Kidney (tissue), 14 donors: ENCODE results near the gene RGS14. TPM values are rescaled to one million over a fixed set of nuclear protein-coding genes. Genes with fewer than 3 reads are reported as not detected.
A peak's percentile ranks its signal among the peaks of the same experiment; 100 is the strongest.

Source experiments
- DNase-seq, 5 donors: peaks; one replicate each; pipeline ENCODE4 v3.0.0-alpha.2; 2013 to 2020
- FAIRE-seq: peaks from 2 replicates; lab custom pipeline; 2012; peaks lifted over from hg19 to GRCh38; lab: Jason Lieb, UNC
- H3K27ac ChIP-seq, 2 donors: one replicate each; pipeline ENCODE4 v1.7.0; 2013; ENCODE audit warnings: low read depth in 2 of 2, low read length in 2 of 2, inconsistent platforms in 1 of 2
- H3K27me3 ChIP-seq: one replicate; pipeline ENCODE4 v1.7.1; 2013; ENCODE audit warnings: low read length, inconsistent platforms; ENCODE audit not compliant: control insufficient read depth, insufficient read depth
- H3K36me3 ChIP-seq, 3 donors: one replicate each; pipeline versions ENCODE4 v1.7.0 to v1.7.1; 2013; ENCODE audit warnings: low read length in 3 of 3, control low read depth in 1 of 3, inconsistent platforms in 1 of 3; ENCODE audit not compliant: insufficient read depth in 3 of 3, control insufficient read depth in 2 of 3
- H3K4me1 ChIP-seq, 3 donors: one replicate each; pipeline versions ENCODE4 v1.7.0 to v1.7.1; 2013; ENCODE audit warnings: low read length in 3 of 3, inconsistent platforms in 1 of 3, low read depth in 1 of 3; ENCODE audit not compliant: control insufficient read depth in 2 of 3, insufficient read depth in 2 of 3
- H3K4me3 ChIP-seq, 3 donors: one replicate each; pipeline versions ENCODE4 v1.7.0 to v1.8.1; 2013; ENCODE audit warnings: low read length in 3 of 3, control low read depth in 1 of 3, inconsistent platforms in 1 of 3
- H3K9ac ChIP-seq, 3 donors: one replicate each; pipeline versions ENCODE4 v1.7.0 to v1.7.1; 2013; ENCODE audit warnings: low read length in 3 of 3, control low read depth in 1 of 3, inconsistent platforms in 1 of 3
- H3K9me3 ChIP-seq, 3 donors: one replicate each; pipeline versions ENCODE4 v1.7.0 to v1.7.1; 2013; ENCODE audit warnings: low read length in 3 of 3, control low read depth in 1 of 3, inconsistent platforms in 1 of 3; ENCODE audit not compliant: control insufficient read depth in 2 of 3, insufficient read depth in 1 of 3
- CTCF ChIP-seq: IDR thresholded peaks from 3 replicates; pipeline ENCODE4 v1.5.1; 2012; ENCODE audit warnings: mild to moderate bottlenecking, moderate library complexity, borderline replicate concordance; ENCODE audit not compliant: insufficient read depth; ENCODE audit errors: extremely low read depth
- intact Hi-C: fragments of 100-400 bp; cut with DNase I; formaldehyde crosslinking; loops from one replicate; pipeline ENCODE4 v1.11.1; 2022
- polyA plus RNA-seq: library from polyadenylated mRNA; stranded (reverse); fragments of 350-450 nt; fragmentation: Illumina TruSeq; extraction: RNeasy Lipid Tissue Mini Kit (QIAGEN cat#74804); gene quantifications from one replicate; pipeline ENCODE4 v1.2.3, GENCODE V29; 2014; ENCODE audit warnings: low read depth, low replicate concordance; ENCODE audit not compliant: insufficient read depth
- total RNA-seq: library from RNA; stranded (reverse); fragmentation: NEBNext Ultra II Directional; extraction: Animal tissue kit (Norgen Biotek cat#: 25700); gene quantifications from one replicate; pipeline ENCODE4 v1.2.1, GENCODE V29; 2021
- donor health status: control.
- donor health status: control.
- donor health status: control.
- donor health status: control.
- donor health status: control.
- donor health status: DM: yes; HTN: yes; CAD: no.
- donor health status: Normal renal cell carcinoma (clear cell type).

Gene RGS14
- total and polyA plus RNA-seq, 2 donors from 2014 or later = 28.4 to 56.3 TPM

GRCh38 chr5:177354256-177354655 is 3.5 kb upstream of the RGS14 start:
- intact Hi-C loops = no loop called here
- no peak overlapping the region for H3K4me3 ChIP-seq
- H3K27me3 ChIP-seq = no peaks in the 10 kb centered on the region
- no peak overlapping the region for H3K27ac ChIP-seq
- FAIRE-seq (no peak), DNase-seq (no peak)
- no peaks in the 10 kb centered on the region for H3K36me3 ChIP-seq
- no peak for TF ChIP-seq CTCF
- no peaks in the 10 kb centered on the region for H3K9me3 ChIP-seq
- no peak overlapping the region for H3K9ac ChIP-seq
- peaks cover 4 to 26% (median 13%) of the 10 kb centered on the region in 3 donors for H3K4me1 ChIP-seq

GRCh38 chr5:177354711-177355110 is 3.0 kb upstream of the RGS14 start:
- DNase-seq = peak in 1 of 5 donors; percentile 7
- FAIRE-seq = no peak
- Histone ChIP-seq H3K4me1 (peaks cover 4 to 27% (median 12%) of the 10 kb centered on the region in 3 donors), H3K4me3 (no peak overlapping the region), H3K27me3 (no peaks in the 10 kb centered on the region), H3K36me3 (no peaks in the 10 kb centered on the region), H3K27ac (no peak overlapping the region), H3K9me3 (no peaks in the 10 kb centered on the region), H3K9ac (no peak overlapping the region)
- intact Hi-C loops = no loop called here
- no peak for TF ChIP-seq CTCF

- no peaks in the 10 kb centered on the region for H3K36me3 ChIP-seq
- H3K27me3 ChIP-seq = no peaks in the 10 kb centered on the region
- H3K27ac ChIP-seq = no peak overlapping the region
- FAIRE-seq (no peak), DNase-seq (peak in 1 of 5 donors; percentile 13)
- no peak overlapping the region for H3K4me3 ChIP-seq
- intact Hi-C loops = no loop called here
- no peaks in the 10 kb centered on the region for H3K9me3 ChIP-seq
- peaks cover 3 to 21% (median 6%) of the 10 kb centered on the region in 3 donors for H3K4me1 ChIP-seq
- H3K9ac ChIP-seq = no peak overlapping the region
- no peak for TF ChIP-seq CTCF
Measured at GRCh38 chr5:177355162-177355867, 2.4 kb upstream of the RGS14 start.

GRCh38 chr5:177355868-177356168 is 1.9 kb upstream of the RGS14 start:
- TF ChIP-seq CTCF = no peak
- peak in 1 of 5 donors; percentile 2 for DNase-seq
- intact Hi-C loops = no loop called here

More at GRCh38 chr5:177355868-177356168, 1.9 kb upstream of the RGS14 start:
- no peaks in the 10 kb centered on the region for H3K36me3 ChIP-seq
- no peak overlapping the region for H3K27ac ChIP-seq
- peaks cover 0 to 16% (median 1%) of the 10 kb centered on the region in 3 donors for H3K4me1 ChIP-seq
- H3K4me3 ChIP-seq = no peak overlapping the region
- no peak for FAIRE-seq
- H3K9me3 ChIP-seq = no peaks in the 10 kb centered on the region
- H3K27me3 ChIP-seq = no peaks in the 10 kb centered on the region
- H3K9ac ChIP-seq = no peak overlapping the region
